Measurements from ENCODE around the gene GNA15.

- no peak for TF ChIP-seq CTCF (IDR thresholded peaks at IDR 0.05)
- no peak for TF ChIP-seq POLR2A (IDR thresholded peaks at IDR 0.05)
Measured at GRCh38 chr19:3100331-3100730, 35.5 kb upstream of the GNA15 start.
